GM10847 (cell line): ENCODE data around the gene MAGI2.

Experiments
- POLR2A ChIP-seq: IDR thresholded peaks from 2 replicates; pipeline ENCODE4 v1.6.1; 2011; ENCODE audit not compliant: insufficient read length; ENCODE audit errors: extremely low read depth

MAGI2 gene

GRCh38 chr7:78149787-78150186, 1303.7 kb downstream of the MAGI2 start:
- no peak for TF ChIP-seq POLR2A

- TF ChIP-seq POLR2A, result no peak
These were observed 1305.1 kb downstream of the MAGI2 start for GRCh38 chr7:78148166-78148894.

- no peak for TF ChIP-seq POLR2A
These were observed 1306.9 kb downstream of the MAGI2 start for GRCh38 chr7:78146546-78146945.

GRCh38 chr7:78143661-78144060, 1309.8 kb downstream of the MAGI2 start:
- TF ChIP-seq POLR2A, result no peak

- no peak for TF ChIP-seq POLR2A
These were observed 1311.8 kb downstream of the MAGI2 start for GRCh38 chr7:78141522-78142281.

GRCh38 chr7:78140109-78140508, 1313.4 kb downstream of the MAGI2 start:
- no peak for TF ChIP-seq POLR2A

- no peak for TF ChIP-seq POLR2A
These were observed 1314.1 kb downstream of the MAGI2 start for GRCh38 chr7:78139335-78139734.

- TF ChIP-seq POLR2A, result no peak
These were observed 1318.7 kb downstream of the MAGI2 start for GRCh38 chr7:78134774-78135173.

- no peak for TF ChIP-seq POLR2A
These were observed 1319.2 kb downstream of the MAGI2 start for GRCh38 chr7:78134256-78134655.

- no peak for TF ChIP-seq POLR2A
These were observed 1322.8 kb downstream of the MAGI2 start for GRCh38 chr7:78130446-78131215.

- TF ChIP-seq POLR2A, result no peak
These were observed 1323.6 kb downstream of the MAGI2 start for GRCh38 chr7:78129865-78130264.

GRCh38 chr7:78127009-78127408, 1326.5 kb downstream of the MAGI2 start:
- no peak for TF ChIP-seq POLR2A

GRCh38 chr7:78125884-78126283, 1327.6 kb downstream of the MAGI2 start:
- TF ChIP-seq POLR2A, result no peak

- TF ChIP-seq POLR2A, result no peak
These were observed 1329.3 kb downstream of the MAGI2 start for GRCh38 chr7:78124216-78124615.

GRCh38 chr7:78121888-78122287, 1331.6 kb downstream of the MAGI2 start:
- no peak for TF ChIP-seq POLR2A

- no peak for TF ChIP-seq POLR2A
These were observed 1335.0 kb downstream of the MAGI2 start for GRCh38 chr7:78118470-78118869.
